GM18907 (cell line): ENCODE measurements around the gene RTN4.

Source experiments
- ATAC-seq: cut with Tn5 transposase; IDR thresholded peaks from one replicate; pipeline ENCODE4 v1.9.1; 2021; ENCODE audit warnings: mild to moderate bottlenecking, moderate library complexity; ENCODE audit not compliant: unreplicated experiment

The RTN4 gene

GRCh38 chr2:54975598-54976492 is 74.4 kb downstream of the RTN4 start:
- ATAC-seq: no peak

GRCh38 chr2:54975175-54975574 is 75.1 kb downstream of the RTN4 start:
- ATAC-seq: no peak

- ATAC-seq: no peak
Measured at GRCh38 chr2:54969940-54970338, 80.3 kb downstream of the RTN4 start.

GRCh38 chr2:54969295-54969939 is 80.8 kb downstream of the RTN4 start:
- no peak for ATAC-seq

- ATAC-seq: no peak
Measured at GRCh38 chr2:54968561-54969218, 81.6 kb downstream of the RTN4 start.

GRCh38 chr2:54967759-54968365 is 82.4 kb downstream of the RTN4 start:
- ATAC-seq: no peak

- ATAC-seq: no peak
Measured at GRCh38 chr2:54967269-54967668, 83.0 kb downstream of the RTN4 start.

- ATAC-seq: no peak
Measured at GRCh38 chr2:54966837-54967236, 83.4 kb downstream of the RTN4 start.

- no peak for ATAC-seq
Measured at GRCh38 chr2:54966165-54966832, 84.0 kb downstream of the RTN4 start.

GRCh38 chr2:54965425-54965824 is 84.8 kb downstream of the RTN4 start:
- ATAC-seq: no peak

GRCh38 chr2:54964816-54965215 is 85.4 kb downstream of the RTN4 start:
- no peak for ATAC-seq

GRCh38 chr2:54964271-54964670 is 86.0 kb downstream of the RTN4 start:
- ATAC-seq: no peak

- ATAC-seq: no peak
Measured at GRCh38 chr2:54963476-54963875, 86.8 kb downstream of the RTN4 start.

GRCh38 chr2:54962935-54963440 is 87.3 kb downstream of the RTN4 start:
- no peak for ATAC-seq

GRCh38 chr2:54962511-54962910 is 87.7 kb downstream of the RTN4 start:
- ATAC-seq: no peak

GRCh38 chr2:54960164-54960563 is 90.1 kb downstream of the RTN4 start:
- no peak for ATAC-seq

- no peak for ATAC-seq
Measured at GRCh38 chr2:54958717-54959371, 91.4 kb downstream of the RTN4 start.

- ATAC-seq: no peak
Measured at GRCh38 chr2:54957321-54957999, 92.8 kb downstream of the RTN4 start.

GRCh38 chr2:54956111-54956627 is 94.1 kb downstream of the RTN4 start:
- no peak for ATAC-seq
